IMR-90 (cell line): Measurements from ENCODE around the gene KCNMA1.

Experiments
- MXI1 ChIP-seq: IDR thresholded peaks from 2 replicates; pipeline ENCODE4 v1.6.1; 2012; ENCODE audit warnings: low read depth, mild to moderate bottlenecking, low read length, moderate library complexity, borderline replicate concordance
- TF ChIP-seq, protein P1 (sequence below): conservative IDR thresholded peaks from 2 replicates; pipeline ENCODE4 v1.5.1; 2012; ENCODE audit warnings: mild to moderate bottlenecking, low read depth, low read length, improper control_type of control experiment

DNA sequence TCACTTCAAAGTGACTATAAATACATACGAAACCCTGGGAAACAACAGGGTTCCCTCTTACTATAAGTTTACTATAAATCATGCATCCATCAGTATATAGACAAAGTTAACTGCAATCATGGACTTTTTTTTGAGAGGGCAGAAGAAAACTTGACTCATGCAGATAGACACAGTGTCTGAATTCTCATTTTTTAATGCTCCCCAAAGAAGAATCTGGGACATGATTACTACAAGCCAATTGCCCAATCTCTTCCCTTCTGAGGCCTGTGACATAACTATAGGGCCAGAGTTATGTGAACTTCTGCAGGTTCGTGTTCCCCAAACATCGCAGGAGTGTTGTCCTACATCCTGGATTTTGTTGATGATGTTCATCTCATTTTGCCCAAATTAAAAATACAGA lies 376.5 kb downstream of the KCNMA1 start:
- TF ChIP-seq, protein P1, sequence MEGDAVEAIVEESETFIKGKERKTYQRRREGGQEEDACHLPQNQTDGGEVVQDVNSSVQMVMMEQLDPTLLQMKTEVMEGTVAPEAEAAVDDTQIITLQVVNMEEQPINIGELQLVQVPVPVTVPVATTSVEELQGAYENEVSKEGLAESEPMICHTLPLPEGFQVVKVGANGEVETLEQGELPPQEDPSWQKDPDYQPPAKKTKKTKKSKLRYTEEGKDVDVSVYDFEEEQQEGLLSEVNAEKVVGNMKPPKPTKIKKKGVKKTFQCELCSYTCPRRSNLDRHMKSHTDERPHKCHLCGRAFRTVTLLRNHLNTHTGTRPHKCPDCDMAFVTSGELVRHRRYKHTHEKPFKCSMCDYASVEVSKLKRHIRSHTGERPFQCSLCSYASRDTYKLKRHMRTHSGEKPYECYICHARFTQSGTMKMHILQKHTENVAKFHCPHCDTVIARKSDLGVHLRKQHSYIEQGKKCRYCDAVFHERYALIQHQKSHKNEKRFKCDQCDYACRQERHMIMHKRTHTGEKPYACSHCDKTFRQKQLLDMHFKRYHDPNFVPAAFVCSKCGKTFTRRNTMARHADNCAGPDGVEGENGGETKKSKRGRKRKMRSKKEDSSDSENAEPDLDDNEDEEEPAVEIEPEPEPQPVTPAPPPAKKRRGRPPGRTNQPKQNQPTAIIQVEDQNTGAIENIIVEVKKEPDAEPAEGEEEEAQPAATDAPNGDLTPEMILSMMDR = no peak
- no peak for TF ChIP-seq MXI1
